ENCODE results near the gene RPS25. TPM values are rescaled to one million over a fixed set of nuclear protein-coding genes. Genes with fewer than 3 reads are reported as not detected.

RPS25 gene
- total RNA-seq, 1 experiment from 2014 or later, result 1,083 TPM

GRCh38 chr11:119025099-119025473 is 6.9 kb upstream of the RPS25 start:
- no TSS peak for BruUV-seq (replicated peaks)
- intact Hi-C loops (cut with micrococcal nuclease; ENCODE audit: unreplicated experiment), result no loop called here
- no peaks in the 10 kb centered on the region for H3K27me3 ChIP-seq (ENCODE audit: control insufficient read depth, insufficient read depth, low read length)
- ChIA-PET CTCF (interaction anchor here (0.6 kb wide), 1 partner anchor 379 kb away, joined by 3 read pairs; no protein-coding TSS in a partner anchor), POLR2A (no interaction called here)
- in situ Hi-C loops (cut with HindIII; ENCODE audit: low pct_unique_long_range_greater_than_20kb, low sequenced_read_pairs), result no loop called here
- H3K27ac ChIP-seq (ENCODE audit: low read length), result no peak overlapping the region
- H3K9me3 ChIP-seq (ENCODE audit: control insufficient read depth, insufficient read depth, low read depth, low read length), result no peaks in the 10 kb centered on the region
- H3K36me3 ChIP-seq (ENCODE audit: control insufficient read depth, insufficient read depth, low read length), result peaks cover 5% of the 10 kb centered on the region
- peaks cover 34% of the 10 kb centered on the region for H3K4me1 ChIP-seq (ENCODE audit: control insufficient read depth, insufficient read depth, low read length)
- 0 out of 2 replicates have a peak, but pooled peaks have one; percentile 3 for ATAC-seq
- H3K4me3 ChIP-seq (ENCODE audit: low read depth in 2 of 2, low read length in 2 of 2), result no peak overlapping the region
- DNase-seq (ENCODE audit: low read depth, low spot score), result no peak
- TF ChIP-seq TCF7L2 (IDR thresholded peaks at IDR 0.05; ENCODE audit: low read depth, low read length) (no peak), POLR2AphosphoS5 (IDR thresholded peaks at IDR 0.05; ENCODE audit: low read depth, low read length) (no peak), CTCF (IDR thresholded peaks at IDR 0.05) (no peak), SIN3A (IDR thresholded peaks at IDR 0.05; ENCODE audit: borderline replicate concordance, insufficient read depth, low read depth, low read length) (no peak), REST (IDR thresholded peaks at IDR 0.05; ENCODE audit: insufficient read depth in 1 of 2, low read depth in 2 of 2, low read length in 1 of 2) (no peak)

- intact Hi-C loops (cut with micrococcal nuclease; ENCODE audit: unreplicated experiment) (no loop called here), in situ Hi-C loops (cut with HindIII; ENCODE audit: low pct_unique_long_range_greater_than_20kb, low sequenced_read_pairs) (no loop called here)
- Histone ChIP-seq H3K36me3 (ENCODE audit: control insufficient read depth, insufficient read depth, low read length) (peaks cover 5% of the 10 kb centered on the region), H3K27me3 (ENCODE audit: control insufficient read depth, insufficient read depth, low read length) (no peaks in the 10 kb centered on the region), H3K4me1 (ENCODE audit: control insufficient read depth, insufficient read depth, low read length) (peaks cover 33% of the 10 kb centered on the region), H3K27ac (ENCODE audit: low read length) (no peak overlapping the region), H3K4me3 (ENCODE audit: low read depth in 2 of 2, low read length in 2 of 2) (no peak overlapping the region), H3K9me3 (ENCODE audit: control insufficient read depth, insufficient read depth, low read depth, low read length) (no peaks in the 10 kb centered on the region)
- POLR2A ChIA-PET, result interaction anchor here (1.0 kb wide), 1 partner anchor 111 kb away, joined by 3 read pairs; no protein-coding TSS in a partner anchor
- TF ChIP-seq POLR2AphosphoS5 (IDR thresholded peaks at IDR 0.05; ENCODE audit: low read depth, low read length), result no peak
- TF ChIP-seq CTCF (IDR thresholded peaks at IDR 0.05), result no peak
- no peak for TF ChIP-seq TCF7L2 (IDR thresholded peaks at IDR 0.05; ENCODE audit: low read depth, low read length)
- no peak for TF ChIP-seq SIN3A (IDR thresholded peaks at IDR 0.05; ENCODE audit: borderline replicate concordance, insufficient read depth, low read depth, low read length)
- no peak for TF ChIP-seq REST (IDR thresholded peaks at IDR 0.05; ENCODE audit: insufficient read depth in 1 of 2, low read depth in 2 of 2, low read length in 1 of 2)
- no peak for ATAC-seq
- no peak for DNase-seq (ENCODE audit: low read depth, low spot score)
- CTCF ChIA-PET, result interaction anchor here (0.6 kb wide), 1 partner anchor 378 kb away, joined by 3 read pairs; no protein-coding TSS in a partner anchor
- BruUV-seq (replicated peaks), result no TSS peak
Observed at GRCh38 chr11:119024430-119025098, 6.4 kb upstream of the RPS25 start.

Data from Panc1 (cell line).